GM20000 (cell line): Measurements from ENCODE around the gene GNAT2.

Source experiments
- DNase-seq: peaks from one replicate; pipeline ENCODE4 v3.0.0; 2012; ENCODE audit warnings: low spot score
- CTCF ChIP-seq: IDR thresholded peaks from 2 replicates; pipeline ENCODE4 v1.5.1; 2012; ENCODE audit warnings: mild to moderate bottlenecking, control low read depth; ENCODE audit errors: extremely low read depth, missing control alignments

The GNAT2 gene

DNA sequence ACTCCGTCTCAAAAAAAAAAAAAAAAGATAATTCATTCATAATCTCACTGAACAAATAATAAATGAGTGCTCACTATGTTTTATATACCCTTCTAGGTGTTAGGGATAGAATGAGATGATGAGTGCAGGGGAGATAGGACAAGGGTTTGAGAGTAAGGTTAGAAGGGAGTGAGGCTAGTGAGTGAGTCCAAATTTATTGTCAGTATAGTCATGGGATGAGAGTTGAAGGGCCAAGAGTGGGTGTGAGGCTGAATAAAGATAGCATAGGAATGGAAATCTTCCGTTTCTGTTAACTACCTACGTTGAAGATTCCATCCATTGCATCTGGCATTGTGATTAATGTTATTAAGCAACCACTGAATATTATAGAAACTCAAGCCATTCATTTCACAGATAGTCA, 54.2 kb downstream of the GNAT2 start:
- DNase-seq, result no peak
- TF ChIP-seq CTCF, result no peak

GRCh38 chr1:109564194-109564878, 55.1 kb downstream of the GNAT2 start:
- no peak for DNase-seq
- TF ChIP-seq CTCF, result no peak

GRCh38 chr1:109559995-109560394, 59.4 kb downstream of the GNAT2 start:
- no peak for DNase-seq
- TF ChIP-seq CTCF, result no peak

GRCh38 chr1:109557520-109557919, 61.9 kb downstream of the GNAT2 start:
- no peak for TF ChIP-seq CTCF
- no peak for DNase-seq

DNA sequence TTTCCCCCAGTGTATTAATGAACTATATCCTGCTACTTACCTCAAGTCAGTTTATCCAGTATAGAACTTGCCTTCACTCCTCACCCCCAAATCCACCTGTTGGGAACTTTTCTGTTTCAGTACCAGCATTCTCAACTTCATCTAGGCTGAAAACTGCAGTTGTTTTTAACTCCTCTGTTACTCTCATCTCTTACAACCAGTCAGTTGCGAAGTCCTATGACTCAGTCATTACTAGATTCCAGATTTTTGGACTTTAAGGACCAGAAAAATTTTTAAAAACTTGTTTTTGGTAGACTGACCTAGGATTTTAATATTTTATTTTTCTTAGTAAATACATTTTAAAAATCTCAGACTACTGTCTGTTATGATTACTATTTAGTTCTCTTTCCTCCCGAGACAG, 62.9 kb downstream of the GNAT2 start:
- TF ChIP-seq CTCF, result no peak
- no peak for DNase-seq
